Measurements from ENCODE around the gene GNB3. TPM values are rescaled to one million over a fixed set of nuclear protein-coding genes. Genes with fewer than 3 reads are reported as not detected.

GNB3 gene
- total RNA-seq, 1 experiment from 2014 or later, result 14.0 TPM

DNA sequence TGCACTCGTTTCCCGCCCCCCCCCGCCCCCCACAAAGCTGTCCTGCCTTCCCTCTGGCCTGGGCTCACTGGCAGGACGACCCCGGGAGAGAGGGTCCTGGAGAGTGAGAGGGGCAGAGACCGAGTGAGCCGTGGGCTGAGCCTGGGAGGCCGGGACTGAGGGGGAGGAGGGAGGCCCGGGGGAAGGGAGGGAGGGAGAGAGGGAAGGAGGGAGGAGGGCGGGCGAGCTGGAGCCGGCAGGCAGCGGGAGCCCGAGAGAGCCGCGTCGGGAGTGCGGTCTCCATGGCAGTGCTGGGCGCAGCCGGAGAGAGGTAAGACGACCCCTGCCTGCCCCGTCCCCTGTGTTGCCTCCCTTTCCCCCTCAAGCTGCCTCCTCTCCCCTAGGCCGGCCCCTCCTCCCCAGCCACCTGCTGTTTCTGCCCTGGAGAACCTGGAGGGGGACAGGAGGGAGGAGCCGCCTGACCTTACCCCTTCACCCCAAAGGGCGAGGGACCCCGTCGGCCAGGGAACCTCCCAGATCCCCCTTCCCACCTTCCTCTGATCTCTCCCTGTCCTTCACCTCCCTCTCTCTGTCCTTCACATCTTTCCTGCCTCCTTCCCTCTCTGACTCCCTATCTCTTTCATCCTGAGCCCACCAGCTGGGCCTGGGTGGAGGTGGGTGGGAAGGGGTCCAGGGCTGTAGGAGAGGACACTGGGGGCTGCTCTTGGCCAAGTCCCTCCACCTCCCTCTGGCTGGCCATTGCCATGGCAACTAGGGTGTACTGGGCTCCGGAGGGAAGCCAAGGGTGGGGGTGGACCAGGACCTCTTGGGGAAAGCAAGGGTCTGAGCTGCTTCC is 18.9 kb upstream of the GNB3 start, which contains the start of gene GPR162:
GPR162 (plus strand) TSS at position 231 of the 835 bp plus-strand sequence. CDS start 2,078 bp downstream, outside the sequence.
- Mint-ChIP-seq H3K9me3 (no peaks in the 10 kb centered on the region), H3K27me3 (ENCODE audit: low read depth) (peaks cover 62% of the 10 kb centered on the region)
- POLR2A ChIA-PET, result interaction anchor here (0.7 to 2.6 kb wide), 10 partner anchors 10 to 98 kb away, joined by 3 to 14 read pairs (median 4); partner anchors contain the start of genes COPS7A, MLF2 and PTMS

DNA sequence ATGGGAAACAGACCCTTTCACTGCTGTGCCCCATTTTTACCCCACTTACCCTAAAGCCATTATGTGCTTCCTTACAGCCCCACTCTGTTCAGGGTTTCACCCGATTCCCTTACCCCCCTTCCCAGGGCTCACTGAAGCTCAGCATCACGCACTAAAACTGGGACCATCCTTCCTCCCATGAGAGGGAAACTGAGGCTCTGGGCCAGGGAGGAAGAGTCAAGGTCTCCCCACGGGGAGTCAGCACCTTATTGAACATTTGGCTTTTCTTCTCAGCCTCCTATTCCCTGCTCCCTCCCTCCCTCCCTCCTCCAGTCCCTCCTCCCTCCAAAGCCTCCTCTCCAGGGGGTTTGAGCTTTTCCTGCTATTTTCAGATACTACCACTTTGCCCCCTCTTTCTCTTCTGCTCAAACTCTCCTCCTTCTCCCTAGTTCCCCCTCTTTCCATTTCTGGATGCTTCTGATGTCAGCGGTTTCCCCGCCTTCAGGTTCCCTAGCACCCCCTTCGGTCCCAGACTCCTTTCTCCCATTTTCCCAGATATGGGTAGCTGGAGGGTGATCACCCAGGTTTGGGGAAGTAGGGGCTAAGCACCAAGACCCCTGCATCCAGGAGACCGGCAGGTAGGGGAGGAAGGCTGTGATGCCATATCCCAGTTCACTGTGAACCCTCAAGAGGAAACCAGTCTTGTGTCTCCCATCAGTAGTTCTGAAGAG is 18.1 kb upstream of the GNB3 start:
- Mint-ChIP-seq H3K27ac (no peak overlapping the region), H3K27me3 (ENCODE audit: low read depth) (peaks cover 61% of the 10 kb centered on the region), H3K4me1 (peaks cover 78% of the 10 kb centered on the region), H3K9me3 (no peaks in the 10 kb centered on the region), H3K4me3 (peak overlapping the region; percentile 78), H3K36me3 (peaks cover 5% of the 10 kb centered on the region; the same call in 1 of the 2 replicates)
- ChIA-PET CTCF (interaction anchor here (0.6 to 6.4 kb wide), 10 partner anchors 12 to 202 kb away, joined by 3 to 112 read pairs (median 8); partner anchors contain the start of genes MLF2, PTMS and SPSB2), POLR2A (interaction anchor here (0.7 to 2.6 kb wide), 5 partner anchors 54 to 98 kb away, joined by 3 to 14 read pairs (median 8); partner anchors contain the start of genes COPS7A and PTMS)
- no peak for ATAC-seq
- DNase-seq (ENCODE audit: low spot score), result no peak
- TF ChIP-seq RORB (CRISPR knock-in tag; IDR thresholded peaks at IDR 0.05) (no peak), STAT6 (CRISPR knock-in tag; conservative IDR thresholded peaks at IDR 0.05; ENCODE audit: low read depth) (no peak), HMGA2 (CRISPR knock-in tag; IDR thresholded peaks at IDR 0.05) (no peak), ZNF263 (CRISPR knock-in tag; IDR thresholded peaks at IDR 0.05; ENCODE audit: low read depth) (peak; percentile 68)

More for the DNA sequence above, 18.9 kb upstream of the GNB3 start, which contains the start of gene GPR162:
- DNase-seq (ENCODE audit: low spot score), result peak; percentile 77
- ATAC-seq, result peak; percentile 35
- peak within 1 kb of the TSS; percentile 78 for H3K4me3 Mint-ChIP-seq
- H3K27ac Mint-ChIP-seq, result peak within 1 kb of the TSS; percentile 94
- TF ChIP-seq IRF1 (CRISPR knock-in tag; IDR thresholded peaks at IDR 0.05) (0 out of 2 replicates have a peak, but pooled peaks have one; percentile 25), ZNF671 (CRISPR knock-in tag; IDR thresholded peaks at IDR 0.05) (no peak), ZNF416 (CRISPR knock-in tag; IDR thresholded peaks at IDR 0.05) (0 out of 2 replicates have a peak, but pooled peaks have one; percentile 39)
- peaks cover 5% of the 10 kb centered on the region; the same call in 1 of the 2 replicates for H3K36me3 Mint-ChIP-seq
- H3K4me1 Mint-ChIP-seq, result peaks cover 71% of the 10 kb centered on the region
- CTCF ChIA-PET, result interaction anchor here (0.6 to 6.4 kb wide), 14 partner anchors 9 to 201 kb away, joined by 3 to 112 read pairs (median 5); partner anchors contain the start of genes CDCA3, COPS7A, MLF2 and PTMS

- ChIA-PET POLR2A (interaction anchor here (0.6 to 1.6 kb wide), 3 partner anchors 34 to 70 kb away, joined by 3 to 9 read pairs (median 3); partner anchors contain the start of genes CD4, MLF2 and PTMS), CTCF (interaction anchor here (0.6 to 6.4 kb wide), 7 partner anchors 11 to 203 kb away, joined by 3 to 112 read pairs (median 5); partner anchors contain the start of genes MLF2 and SPSB2)
- H3K27me3 Mint-ChIP-seq (ENCODE audit: low read depth), result peaks cover 58% of the 10 kb centered on the region
- ATAC-seq (no peak), DNase-seq (ENCODE audit: low spot score) (no peak)
- H3K36me3 Mint-ChIP-seq, result peaks cover 5% of the 10 kb centered on the region; the same call in 1 of the 2 replicates
- H3K9me3 Mint-ChIP-seq, result no peaks in the 10 kb centered on the region
- H3K27ac Mint-ChIP-seq, result no peak overlapping the region
- H3K4me3 Mint-ChIP-seq, result peak overlapping the region; percentile 78
- H3K4me1 Mint-ChIP-seq, result peaks cover 74% of the 10 kb centered on the region
- TF ChIP-seq, protein P1, sequence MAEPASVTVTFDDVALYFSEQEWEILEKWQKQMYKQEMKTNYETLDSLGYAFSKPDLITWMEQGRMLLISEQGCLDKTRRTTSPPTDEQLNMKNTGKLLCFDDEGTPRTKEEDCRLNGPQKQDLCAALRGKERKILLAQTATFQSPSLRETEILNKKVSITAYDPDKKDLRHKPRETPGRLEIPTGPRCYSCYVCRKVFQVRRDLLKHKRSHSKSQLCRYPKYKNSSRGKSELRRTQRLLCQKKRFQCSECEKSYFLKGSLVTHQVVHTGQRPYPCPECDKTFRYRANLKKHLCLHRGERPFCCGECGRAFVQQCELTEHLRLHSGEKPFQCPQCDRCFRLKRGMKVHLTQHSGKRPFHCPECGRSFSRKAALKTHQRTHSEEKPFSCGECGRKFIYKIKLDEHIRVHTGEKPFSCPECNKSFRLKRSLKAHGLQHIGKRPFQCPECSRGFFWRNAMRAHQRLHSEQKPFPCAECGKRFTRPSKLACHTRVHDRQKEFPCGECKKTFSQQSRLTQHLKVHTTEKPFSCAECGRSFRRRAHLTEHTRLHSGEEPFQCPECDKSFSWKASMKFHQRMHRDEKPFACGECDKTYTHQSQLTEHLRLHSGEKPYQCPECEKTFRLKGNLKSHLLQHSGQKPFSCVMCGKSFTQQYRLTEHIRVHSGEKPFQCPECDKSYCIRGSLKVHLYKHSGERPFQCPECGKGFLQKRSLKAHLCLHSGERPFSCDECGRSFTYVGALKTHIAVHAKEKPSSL (CRISPR knock-in tag; conservative IDR thresholded peaks at IDR 0.05), result no peak
- TF ChIP-seq NR1H2 (CRISPR knock-in tag; IDR thresholded peaks at IDR 0.05) (no peak), JUN (CRISPR knock-in tag; IDR thresholded peaks at IDR 0.05) (no peak), CREB1 (CRISPR knock-in tag; IDR thresholded peaks at IDR 0.05) (no peak), ZNF232 (CRISPR knock-in tag; IDR thresholded peaks at IDR 0.05) (no peak), TCF7 (CRISPR knock-in tag; IDR thresholded peaks at IDR 0.05; ENCODE audit: low read depth) (no peak), STAT6 (CRISPR knock-in tag; conservative IDR thresholded peaks at IDR 0.05; ENCODE audit: low read depth) (no peak), MXD4 (CRISPR knock-in tag; IDR thresholded peaks at IDR 0.05; ENCODE audit: borderline replicate concordance) (no peak)
Measured at GRCh38 chr12:6823182-6824084, 17.3 kb upstream of the GNB3 start.

Measured in WTC11 (cell line).